ENCODE results near the gene PDLIM5. TPM values are rescaled to one million over a fixed set of nuclear protein-coding genes. Genes with fewer than 3 reads are reported as not detected.

PDLIM5 gene
- total RNA-seq, 1 experiment from 2014 or later, result 44.7 TPM

- no peak for DNase-seq (ENCODE audit: low read depth, low spot score)
- POLR2A ChIA-PET, result no interaction called here
- Histone ChIP-seq H3K36me3 (ENCODE audit: control insufficient read depth, insufficient read depth, low read length) (no peaks in the 10 kb centered on the region), H3K4me3 (ENCODE audit: low read depth in 2 of 2, low read length in 2 of 2) (no peak overlapping the region), H3K27ac (ENCODE audit: low read length) (no peak overlapping the region), H3K27me3 (ENCODE audit: control insufficient read depth, insufficient read depth, low read length) (no peaks in the 10 kb centered on the region), H3K4me1 (ENCODE audit: control insufficient read depth, insufficient read depth, low read length) (no peaks in the 10 kb centered on the region), H3K9me3 (ENCODE audit: control insufficient read depth, insufficient read depth, low read depth, low read length) (no peaks in the 10 kb centered on the region)
- in situ Hi-C loops (cut with HindIII; ENCODE audit: low pct_unique_long_range_greater_than_20kb, low sequenced_read_pairs), result no loop called here
- CTCF ChIA-PET, result no interaction called here
- intact Hi-C loops (cut with micrococcal nuclease; ENCODE audit: unreplicated experiment), result no loop called here
- no peak for ATAC-seq
- TF ChIP-seq TCF7L2 (IDR thresholded peaks at IDR 0.05; ENCODE audit: low read depth, low read length) (no peak), SIN3A (IDR thresholded peaks at IDR 0.05; ENCODE audit: borderline replicate concordance, insufficient read depth, low read depth, low read length) (no peak), REST (IDR thresholded peaks at IDR 0.05; ENCODE audit: insufficient read depth in 1 of 2, low read depth in 2 of 2, low read length in 1 of 2) (no peak), CTCF (IDR thresholded peaks at IDR 0.05) (no peak), POLR2AphosphoS5 (IDR thresholded peaks at IDR 0.05; ENCODE audit: low read depth, low read length) (no peak)
- BruUV-seq (replicated peaks), result no TSS peak
Measured at GRCh38 chr4:94640151-94640550, 188.4 kb downstream of the PDLIM5 start.

GRCh38 chr4:94641702-94642560, 190.2 kb downstream of the PDLIM5 start:
- in situ Hi-C loops (cut with HindIII; ENCODE audit: low pct_unique_long_range_greater_than_20kb, low sequenced_read_pairs) (no loop called here), intact Hi-C loops (cut with micrococcal nuclease; ENCODE audit: unreplicated experiment) (no loop called here)
- Histone ChIP-seq H3K27me3 (ENCODE audit: control insufficient read depth, insufficient read depth, low read length) (no peaks in the 10 kb centered on the region), H3K4me1 (ENCODE audit: control insufficient read depth, insufficient read depth, low read length) (no peaks in the 10 kb centered on the region), H3K4me3 (ENCODE audit: low read depth in 2 of 2, low read length in 2 of 2) (no peak overlapping the region), H3K27ac (ENCODE audit: low read length) (no peak overlapping the region), H3K9me3 (ENCODE audit: control insufficient read depth, insufficient read depth, low read depth, low read length) (no peaks in the 10 kb centered on the region), H3K36me3 (ENCODE audit: control insufficient read depth, insufficient read depth, low read length) (no peaks in the 10 kb centered on the region)
- TF ChIP-seq SIN3A (IDR thresholded peaks at IDR 0.05; ENCODE audit: borderline replicate concordance, insufficient read depth, low read depth, low read length), result no peak
- TF ChIP-seq REST (IDR thresholded peaks at IDR 0.05; ENCODE audit: insufficient read depth in 1 of 2, low read depth in 2 of 2, low read length in 1 of 2), result no peak
- TF ChIP-seq POLR2AphosphoS5 (IDR thresholded peaks at IDR 0.05; ENCODE audit: low read depth, low read length), result no peak
- no peak for TF ChIP-seq CTCF (IDR thresholded peaks at IDR 0.05)
- no peak for TF ChIP-seq TCF7L2 (IDR thresholded peaks at IDR 0.05; ENCODE audit: low read depth, low read length)
- ChIA-PET CTCF (no interaction called here), POLR2A (no interaction called here)
- DNase-seq (ENCODE audit: low read depth, low spot score) (no peak), ATAC-seq (no peak)
- no TSS peak for BruUV-seq (replicated peaks)
